Jurkat, Clone E6-1 (cell line): Measurements from ENCODE around the gene DUOX2.
"Not testable (repeated sequence)": the region's sequence is repeated elsewhere in the genome, so short reads cannot be mapped to it uniquely, and the experiment has no call there.

Experiments
- DNase-seq: peaks from one replicate; pipeline ENCODE4 v3.0.0-alpha.2; 2011; ENCODE audit warnings: low read depth, low spot score
- H3K4me3 ChIP-seq: 2 replicates; pipeline ENCODE4 v1.5.1; 2011; ENCODE audit warnings: mild to moderate bottlenecking, low read length, control low read depth, moderate library complexity

DUOX2 gene

DNA sequence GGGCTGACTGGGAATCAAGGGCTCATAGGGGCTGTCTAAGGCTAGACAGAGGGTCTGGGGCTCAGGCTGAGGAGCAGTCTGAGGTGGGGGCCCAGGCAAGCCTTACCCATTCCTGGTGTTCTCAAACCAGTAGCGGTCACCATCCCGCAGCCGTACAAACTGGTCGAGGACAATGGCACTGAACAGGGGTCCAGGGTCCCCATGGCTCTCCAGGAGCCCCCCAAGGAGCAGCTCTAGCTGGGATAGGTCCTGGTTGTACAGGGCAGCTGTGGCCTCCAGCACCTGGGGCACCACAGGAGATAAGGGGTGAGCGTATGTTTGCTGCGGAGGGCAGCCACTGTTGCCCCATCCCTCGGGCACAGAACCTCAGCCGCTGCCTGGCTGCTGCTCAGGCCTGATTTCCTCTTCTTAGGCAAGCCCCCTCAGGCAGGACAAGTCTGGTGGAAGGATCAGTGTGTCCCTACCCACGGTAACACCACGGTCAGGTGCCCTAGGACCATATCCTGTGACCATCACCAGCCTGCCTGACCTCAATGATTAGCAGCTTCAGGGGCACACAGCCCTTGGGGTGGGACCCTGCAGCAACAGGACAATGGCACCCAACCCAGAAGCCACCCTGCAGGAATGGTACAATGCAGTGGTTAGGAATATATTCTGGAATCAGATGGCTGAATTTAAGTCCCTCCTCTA, 5.9 kb downstream of the DUOX2 start:
- no peak overlapping the region for H3K4me3 ChIP-seq
- no peak for DNase-seq

DNA sequence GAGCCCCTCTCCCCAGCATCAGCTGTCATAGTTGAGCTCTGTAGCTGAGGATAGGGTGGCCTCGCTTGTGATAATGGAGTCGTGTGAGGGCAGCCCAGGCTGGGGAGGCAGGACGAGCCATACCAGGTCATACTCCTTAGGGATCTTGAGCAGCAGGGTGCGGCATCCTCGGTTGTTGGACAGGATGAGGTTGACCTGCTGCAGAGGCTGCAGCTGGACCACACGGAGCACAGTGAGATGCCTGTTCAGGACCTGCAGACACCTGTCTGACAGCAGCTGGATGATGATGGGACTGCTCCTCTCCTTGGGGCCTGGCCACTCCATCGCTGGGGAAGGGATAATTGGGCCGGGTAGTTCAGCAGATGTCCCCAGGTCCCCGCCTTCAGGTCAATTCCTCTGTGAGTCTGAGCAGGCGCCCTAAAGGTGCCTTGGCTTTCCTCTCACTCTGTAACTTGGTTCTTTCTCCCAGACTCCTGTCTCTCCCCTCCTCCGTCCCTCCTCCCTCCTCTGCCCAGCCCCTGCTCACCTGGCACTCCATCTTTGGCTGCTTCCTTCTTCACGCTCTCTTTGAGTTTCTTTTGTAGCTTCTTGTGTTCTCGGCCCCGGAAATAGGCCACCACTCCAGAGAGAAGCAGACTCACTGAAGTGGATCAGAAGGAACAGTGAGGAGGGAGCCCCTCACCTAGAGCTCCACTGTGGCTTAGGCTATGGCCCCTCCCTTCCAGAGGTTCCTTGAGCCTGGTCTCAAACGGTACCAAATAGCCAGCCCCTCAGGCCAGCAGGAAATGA, 7.8 kb downstream of the DUOX2 start:
- no peak overlapping the region for H3K4me3 ChIP-seq
- DNase-seq: no peak

DNA sequence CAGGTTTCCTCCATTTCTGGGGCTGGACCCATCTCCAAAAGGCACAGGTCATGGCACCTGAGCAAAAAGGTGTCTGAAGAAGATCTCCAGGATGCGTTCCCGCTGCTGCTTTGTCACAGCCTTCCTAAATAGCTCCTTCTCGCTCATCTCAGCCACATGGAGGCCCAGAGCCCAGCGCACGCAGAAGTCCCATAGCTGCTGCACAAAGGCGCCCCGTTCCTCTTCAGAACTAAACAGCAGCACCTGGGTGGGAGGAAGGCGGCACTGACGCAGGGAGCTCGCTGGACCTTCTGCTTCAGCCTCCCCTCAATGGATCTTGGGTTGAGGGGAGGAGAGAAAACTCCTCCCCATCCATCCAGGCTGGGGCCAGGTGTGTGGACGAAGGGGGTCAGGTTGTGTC, 8.4 kb downstream of the DUOX2 start:
- no peak overlapping the region for H3K4me3 ChIP-seq
- no peak for DNase-seq

DNA sequence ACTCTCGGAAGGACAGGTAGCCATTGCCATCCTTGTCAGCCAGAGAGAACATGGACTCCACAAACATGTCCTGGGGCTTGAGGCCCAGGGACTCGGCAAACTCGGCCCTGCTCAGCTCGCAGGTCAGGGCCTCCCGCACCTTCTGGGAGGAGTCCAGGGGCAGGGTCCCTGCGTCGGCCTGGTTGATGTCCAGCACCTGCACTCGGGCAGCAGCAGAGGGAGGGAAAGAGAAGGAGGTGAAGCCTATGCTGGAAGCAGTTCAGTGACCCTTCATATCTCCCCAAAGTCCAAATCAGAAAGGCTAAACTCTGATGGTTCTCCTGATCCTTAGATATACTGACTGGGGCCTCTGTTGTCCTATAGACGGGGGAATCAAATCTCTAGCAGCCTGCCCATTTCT, 9.8 kb downstream of the DUOX2 start:
- H3K4me3 ChIP-seq, DNase-seq: not testable (repeated sequence)

DNA sequence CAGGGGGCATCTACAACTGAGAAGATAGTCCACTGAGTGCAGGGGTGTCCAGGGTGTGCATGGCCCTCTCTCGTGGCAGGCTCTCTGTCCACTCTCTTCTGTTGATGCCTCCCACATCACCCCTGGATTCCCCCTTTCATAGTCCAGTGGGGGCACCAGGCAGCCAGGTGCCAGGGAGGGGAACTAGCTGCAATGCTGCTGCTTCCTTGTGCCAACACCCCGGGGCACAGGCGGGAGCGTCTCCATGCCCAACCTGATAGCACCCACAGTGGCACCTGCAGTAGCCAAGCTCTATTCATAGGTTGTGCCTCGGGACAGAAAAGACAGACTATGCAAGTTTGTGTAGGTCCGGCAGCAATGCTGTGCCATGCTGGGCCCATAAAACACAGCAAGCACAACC, 11.7 kb downstream of the DUOX2 start:
- DNase-seq: no peak
- no peak overlapping the region for H3K4me3 ChIP-seq

DNA sequence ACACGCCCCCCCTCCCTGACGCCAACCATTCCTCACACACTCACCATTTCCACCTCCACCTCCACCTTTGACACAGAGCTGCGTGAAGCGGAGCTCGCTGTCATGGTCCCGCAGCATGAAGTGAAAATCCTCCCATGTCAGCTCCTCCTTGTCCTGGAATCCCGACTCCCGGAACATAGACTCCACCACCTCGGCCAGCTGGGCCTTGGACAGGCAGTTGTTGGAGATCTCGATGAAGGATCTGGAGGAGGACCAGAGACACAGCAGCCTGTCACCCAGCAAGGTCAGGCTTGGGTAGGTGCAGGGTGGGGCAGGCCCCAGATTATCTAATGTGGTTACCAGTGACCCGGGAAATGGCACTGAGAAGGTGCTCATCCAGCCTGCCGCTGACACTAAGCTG, 12.2 kb downstream of the DUOX2 start:
- H3K4me3 ChIP-seq: no peak overlapping the region
- DNase-seq: no peak

DNA sequence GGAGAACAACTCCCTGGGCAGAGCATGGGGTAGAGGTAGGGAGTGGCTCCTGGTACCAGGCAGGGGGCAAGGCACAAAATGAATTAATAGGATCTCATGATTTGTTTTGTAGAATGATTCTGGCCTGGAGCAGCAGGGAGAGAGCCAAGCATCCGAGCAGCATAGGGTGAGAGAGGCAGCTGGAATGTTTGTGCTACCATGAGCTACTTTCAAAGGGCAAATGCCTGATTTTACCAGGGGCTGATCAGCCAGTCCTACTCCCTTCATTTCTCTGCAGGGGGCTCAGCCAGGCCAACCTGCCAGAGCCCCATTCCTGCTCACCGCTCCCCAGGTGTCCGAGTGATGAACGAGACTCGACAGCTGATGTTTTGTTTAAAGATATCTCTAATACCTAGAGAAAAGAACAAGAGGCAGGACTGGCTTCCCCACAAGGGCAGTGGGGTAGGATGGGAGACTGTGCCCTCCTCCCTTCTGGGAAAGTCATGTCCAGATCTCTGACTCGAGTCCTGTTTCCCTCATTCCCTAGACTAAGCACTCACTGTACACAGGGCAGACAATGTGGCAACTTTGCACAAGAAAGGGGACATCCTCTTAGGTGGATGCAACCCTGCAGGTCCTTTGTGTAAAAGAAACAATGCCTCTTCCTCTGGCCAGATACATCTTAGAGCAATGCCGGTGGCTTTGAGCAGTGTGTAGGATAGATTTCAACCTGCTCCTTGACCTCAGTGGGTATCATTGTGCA, 12.9 kb downstream of the DUOX2 start:
- DNase-seq: no peak
- H3K4me3 ChIP-seq: no peak overlapping the region

DNA sequence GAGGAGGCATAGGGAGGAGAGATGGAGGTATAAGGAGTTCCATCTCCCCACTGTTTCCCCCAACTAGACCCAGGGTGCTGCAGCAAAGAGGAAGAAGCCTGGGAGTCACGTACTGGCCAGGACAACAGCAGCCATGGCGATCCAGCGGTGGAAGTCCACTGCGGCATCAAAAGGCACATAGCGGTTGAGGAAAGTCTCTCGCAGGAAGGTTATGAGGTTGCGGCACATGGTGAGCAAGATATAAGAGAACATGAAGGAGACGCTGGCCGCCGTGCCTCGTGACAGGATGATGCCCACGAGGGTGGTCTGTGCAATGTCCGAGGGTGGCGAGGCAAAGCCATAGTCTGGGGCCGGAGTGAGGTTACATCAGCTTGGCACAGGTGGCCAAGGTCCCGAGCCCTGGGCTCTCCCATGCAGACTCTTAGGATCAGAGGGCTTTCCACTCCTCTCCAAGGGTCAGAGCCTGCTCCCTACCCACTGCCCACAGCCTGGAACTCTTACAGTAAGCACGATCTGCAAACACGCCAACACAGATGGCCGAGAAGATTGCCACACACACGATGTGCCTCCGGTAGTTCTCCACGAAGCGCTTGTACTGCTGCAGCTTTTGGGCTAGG, 14.3 kb downstream of the DUOX2 start:
- DNase-seq: no peak

DNA sequence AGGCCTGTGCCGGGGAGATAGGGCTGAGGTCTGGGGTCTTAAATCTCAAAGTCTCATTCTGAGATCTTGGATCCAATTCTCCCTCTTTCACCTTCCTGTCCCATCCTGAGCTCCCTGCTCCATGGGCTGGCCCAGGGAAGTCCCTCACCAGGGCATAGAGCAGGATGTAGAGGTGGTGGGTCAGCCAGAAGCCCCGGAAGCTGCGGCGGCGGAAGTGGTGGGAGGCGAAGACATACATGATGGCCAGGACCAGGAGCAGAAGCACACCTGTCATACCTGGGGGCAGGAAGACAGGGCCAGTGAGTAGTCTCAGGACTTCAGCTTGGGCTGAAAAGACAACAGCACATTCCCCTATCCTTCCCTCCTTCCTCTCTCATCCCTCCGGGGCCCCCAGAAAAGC, 16.5 kb downstream of the DUOX2 start:
- H3K4me3 ChIP-seq: no peak overlapping the region
- no peak for DNase-seq

More for the DNA sequence above, 14.3 kb downstream of the DUOX2 start:
- no peak overlapping the region for H3K4me3 ChIP-seq

DNA sequence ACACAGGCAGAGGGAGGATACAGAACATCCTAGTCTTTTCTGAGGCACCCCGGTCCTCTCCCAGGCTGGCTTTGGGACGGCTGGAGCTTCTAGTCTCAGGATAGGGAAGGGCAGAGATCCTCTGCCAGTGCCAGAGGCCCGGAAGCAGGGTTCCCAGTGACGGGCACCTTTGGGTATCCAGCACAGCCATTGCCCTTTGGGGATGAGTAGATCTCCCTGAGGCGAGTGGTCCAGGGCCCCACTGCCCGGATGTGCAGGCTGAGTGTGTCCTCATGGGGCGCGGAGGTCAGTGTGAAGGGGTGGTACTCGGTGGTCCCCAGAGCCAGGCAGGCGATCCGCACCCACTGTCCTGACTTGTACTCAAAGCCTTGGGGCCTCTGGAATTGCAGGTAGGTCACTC, 18.3 kb downstream of the DUOX2 start:
- DNase-seq: no peak
- H3K4me3 ChIP-seq: no peak overlapping the region

DNA sequence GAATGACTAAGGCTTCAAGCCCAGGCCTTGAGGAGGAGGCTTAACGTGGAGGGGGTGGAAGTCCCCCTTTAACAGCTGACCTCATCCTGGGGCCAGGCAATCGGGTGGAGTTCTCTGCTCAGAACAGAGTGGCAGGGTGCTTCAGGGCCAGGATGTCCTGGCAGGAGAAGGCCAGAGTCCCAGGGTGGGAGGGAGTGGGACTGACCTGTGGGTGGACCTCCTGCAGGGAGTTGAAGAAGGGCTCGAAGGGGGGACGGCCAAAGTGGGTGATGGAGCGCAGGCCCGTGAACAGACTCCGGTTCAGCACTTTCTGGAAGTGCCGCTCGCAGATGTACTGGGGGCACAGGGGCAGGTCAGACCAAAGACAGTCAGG, 19.6 kb downstream of the DUOX2 start:
- DNase-seq: no peak
- no peak overlapping the region for H3K4me3 ChIP-seq

DNA sequence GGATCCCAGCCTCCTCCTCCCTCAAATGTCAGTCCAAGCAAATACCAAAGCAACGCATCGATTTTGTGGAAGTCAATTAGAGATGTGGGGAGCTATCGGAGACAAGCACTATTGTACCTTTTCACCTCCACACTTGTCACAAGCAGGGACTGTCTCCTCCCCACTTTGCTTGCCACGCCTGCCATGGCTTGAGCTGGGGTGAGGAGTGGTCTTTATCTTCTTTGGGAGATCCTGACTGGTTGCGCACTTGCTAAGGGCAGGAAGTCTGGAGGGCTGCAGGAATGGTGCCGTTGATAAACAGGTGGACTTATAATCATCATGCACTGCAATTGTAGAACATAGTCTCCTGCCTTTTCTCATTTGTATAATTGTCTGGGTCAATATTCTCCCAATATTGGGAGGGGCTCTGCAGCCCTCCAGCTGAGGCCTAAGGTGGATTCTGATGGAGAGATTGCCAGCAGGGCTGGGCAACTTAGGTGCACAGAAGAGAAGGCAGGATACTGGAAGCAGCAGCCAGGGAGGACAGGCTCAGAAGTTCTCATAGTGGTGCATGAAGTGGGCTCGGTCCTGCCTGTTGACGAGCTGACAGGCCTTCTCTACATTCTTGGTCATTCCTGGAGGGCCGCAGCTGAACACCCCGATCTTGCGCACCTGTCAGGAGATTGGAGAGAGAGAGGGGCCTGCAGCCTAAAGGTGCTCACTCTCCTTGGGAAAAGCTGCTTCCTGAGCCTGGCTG, 20.2 kb downstream of the DUOX2 start:
- DNase-seq: no peak
- no peak overlapping the region for H3K4me3 ChIP-seq

DNA sequence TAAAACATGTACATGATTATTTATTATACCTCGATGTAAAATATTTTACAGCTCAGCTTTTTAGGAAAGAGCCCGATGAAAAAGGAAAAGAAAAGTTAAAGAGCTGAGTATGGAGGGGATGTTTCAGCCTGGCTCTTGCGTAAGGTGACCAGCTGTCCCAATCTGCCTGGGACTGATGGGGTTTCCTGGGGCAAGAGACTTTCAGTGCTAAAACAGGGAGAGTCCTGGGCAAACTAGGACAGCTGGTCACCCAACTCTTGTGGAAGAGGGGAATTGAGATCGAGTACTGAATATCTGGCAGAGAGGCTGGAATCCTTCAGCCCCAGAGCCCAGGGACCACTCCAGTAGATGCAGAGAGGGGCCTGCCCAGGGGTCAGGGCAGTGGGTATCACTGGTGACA, 21.0 kb downstream of the DUOX2 start:
- H3K4me3 ChIP-seq: no peak overlapping the region
- DNase-seq: no peak

DNA sequence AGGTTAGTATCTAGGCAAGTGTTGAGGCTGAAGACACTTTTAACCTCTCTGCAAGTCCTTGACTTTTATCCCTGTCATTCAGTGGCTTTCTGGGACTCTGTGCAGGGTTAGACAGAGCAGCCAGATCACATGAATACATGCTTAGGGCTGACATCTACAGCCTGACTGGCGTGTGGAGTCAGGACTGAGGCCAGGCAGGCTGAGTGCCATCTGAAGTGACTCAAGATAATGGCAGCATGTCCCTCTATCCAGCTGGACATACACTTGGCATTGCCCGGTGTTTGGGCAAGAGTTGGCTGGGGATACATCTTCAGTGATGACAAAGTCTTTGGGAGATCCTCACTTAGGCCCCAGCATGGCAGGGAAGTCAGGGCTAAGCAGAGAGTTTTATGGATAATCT, 22.4 kb downstream of the DUOX2 start:
- no peak overlapping the region for H3K4me3 ChIP-seq
- DNase-seq: no peak

DNA sequence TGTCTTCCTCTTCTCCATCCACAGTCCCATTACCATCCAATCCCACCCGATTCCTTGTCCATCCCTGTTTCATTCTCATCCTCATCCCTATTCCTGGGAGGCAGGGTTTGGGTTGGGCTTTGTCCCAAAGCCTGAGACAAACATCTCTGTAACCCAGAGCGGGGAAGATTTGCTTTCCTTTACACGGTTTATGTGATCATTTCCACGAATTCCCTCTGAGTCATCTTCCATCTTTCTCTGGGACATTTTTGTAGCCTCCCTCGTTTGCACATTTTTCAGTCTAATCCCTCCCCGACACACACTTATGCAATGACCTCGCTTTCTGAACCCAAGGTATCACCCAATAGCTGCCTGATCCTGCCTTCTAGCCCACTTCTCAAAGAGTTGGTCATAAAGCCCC, 22.8 kb downstream of the DUOX2 start:
- DNase-seq: no peak
- no peak overlapping the region for H3K4me3 ChIP-seq

DNA sequence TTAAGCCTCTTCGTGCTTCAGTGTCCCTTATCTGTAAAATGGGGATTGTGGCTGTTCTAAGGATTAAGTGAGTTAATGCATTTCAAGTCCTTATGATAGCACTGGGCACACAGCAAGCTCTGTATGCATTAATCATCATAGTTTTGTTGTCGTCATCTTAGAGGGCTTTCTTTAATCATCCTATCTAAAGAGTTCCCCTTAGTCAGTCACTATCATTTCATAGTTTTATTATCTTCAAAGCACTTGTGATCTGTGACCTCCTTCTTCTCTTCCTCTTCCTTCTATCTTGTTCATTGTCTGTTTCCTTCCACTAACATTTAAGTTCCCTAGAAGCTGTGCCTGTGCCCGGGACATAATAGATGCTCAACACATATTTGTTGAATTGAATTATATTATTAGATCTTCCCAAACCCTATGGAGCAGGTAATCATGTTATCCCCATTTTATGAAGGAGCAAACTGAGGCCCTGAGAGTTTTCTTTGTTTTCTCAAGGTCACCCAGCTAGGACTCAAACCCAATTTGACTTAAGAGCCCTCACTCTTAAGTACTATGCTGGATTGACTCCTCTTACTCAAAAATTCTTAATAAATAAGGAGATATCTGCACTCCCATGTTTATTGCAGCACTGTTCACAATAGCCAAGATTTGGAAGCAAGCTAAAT, 24.1 kb downstream of the DUOX2 start:
- DNase-seq: no peak
- no peak overlapping the region for H3K4me3 ChIP-seq

DNA sequence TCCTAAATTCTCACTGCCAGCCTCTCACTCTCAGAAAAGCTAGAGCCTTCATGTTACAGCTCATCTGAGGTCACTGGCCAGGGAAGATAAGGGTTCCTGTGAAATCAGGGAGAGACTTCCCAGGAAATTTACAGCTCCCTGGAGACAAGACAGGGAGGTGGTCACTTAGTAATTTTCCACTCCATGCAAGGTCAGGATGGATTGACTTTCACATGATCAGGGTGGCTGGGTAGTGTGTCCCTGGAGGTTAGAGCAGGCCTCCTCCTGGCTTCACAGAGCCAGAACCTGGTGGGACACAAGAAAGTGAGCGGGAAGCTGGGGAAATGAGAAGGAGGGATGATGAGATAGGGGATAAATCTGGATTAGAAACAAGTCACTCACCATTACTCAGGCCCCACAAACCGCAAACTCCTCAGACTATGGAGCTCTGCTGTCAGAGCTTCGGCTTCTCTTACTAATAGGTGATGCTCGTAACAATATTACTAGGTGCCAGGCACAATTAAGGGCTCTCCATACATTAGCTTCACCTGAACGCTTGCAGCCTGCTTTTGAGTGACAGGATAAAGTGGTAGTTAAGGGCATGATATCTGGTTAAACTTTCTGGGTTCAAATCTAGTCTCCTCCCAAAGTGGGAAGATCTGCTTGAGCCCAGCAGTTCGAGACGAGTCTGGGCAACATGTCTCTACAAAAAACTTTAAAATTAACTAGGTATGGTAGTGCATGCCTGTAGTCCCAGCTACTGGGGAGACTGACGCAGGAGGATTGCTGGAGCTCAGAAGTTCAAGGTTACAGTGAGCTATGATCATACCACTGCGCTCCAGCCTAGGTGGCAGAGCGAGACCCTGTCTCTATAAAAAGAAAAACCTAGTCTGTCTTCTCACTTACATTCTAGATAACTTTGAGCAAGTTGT, 24.9 kb downstream of the DUOX2 start:
- DNase-seq: no peak
- H3K4me3 ChIP-seq: no peak overlapping the region

DNA sequence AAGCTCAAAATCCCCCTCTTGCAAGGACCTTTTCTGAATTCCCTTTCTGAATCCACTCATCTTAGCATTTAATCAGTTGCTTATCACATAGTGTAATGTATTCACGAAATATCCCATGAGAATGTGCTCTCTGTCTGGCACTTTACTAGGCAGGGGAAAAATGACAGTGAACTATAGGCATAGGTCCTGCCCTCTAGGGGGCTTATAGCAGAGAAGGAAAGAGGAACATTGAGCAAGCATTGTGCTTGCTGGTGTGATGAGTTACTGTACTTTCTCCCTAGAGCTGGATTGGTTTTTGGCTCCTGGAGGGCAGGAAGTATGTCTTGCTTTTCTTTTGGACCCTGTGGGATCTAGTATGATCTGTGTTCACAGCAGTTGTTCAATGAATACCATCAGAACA, 26.5 kb downstream of the DUOX2 start:
- H3K4me3 ChIP-seq: no peak overlapping the region
- DNase-seq: no peak
